Liver (tissue), 10 donors: ENCODE data around the gene LSM4. TPM values are rescaled to one million over a fixed set of nuclear protein-coding genes. Genes with fewer than 3 reads are reported as not detected.

Experiments
- DNase-seq: peaks from one replicate; pipeline ENCODE4 v3.0.0-alpha.2; 2017; ENCODE audit warnings: low spot score
- H3K27ac ChIP-seq, 2 donors: one replicate each; pipeline ENCODE4 v1.7.0; 2013; ENCODE audit warnings: inconsistent platforms in 2 of 2, low read length in 2 of 2, control low read depth in 1 of 2, low read depth in 1 of 2, mild to moderate bottlenecking in 1 of 2
- H3K27me3 ChIP-seq, 4 donors: one replicate each; pipeline versions ENCODE4 v1.6.1 to v1.7.0; 2013; ENCODE audit warnings: low read length in 3 of 4, inconsistent platforms in 1 of 4, mild to moderate bottlenecking in 1 of 4, moderate library complexity in 1 of 4; ENCODE audit not compliant: control insufficient read depth in 4 of 4, insufficient read depth in 4 of 4
- H3K36me3 ChIP-seq, 4 donors: one replicate each; pipeline versions ENCODE4 v1.6.1 to v1.7.0; 2013; ENCODE audit warnings: low read length in 3 of 4, mild to moderate bottlenecking in 3 of 4, low read depth in 1 of 4, moderate library complexity in 1 of 4; ENCODE audit not compliant: control insufficient read depth in 4 of 4, insufficient read depth in 3 of 4
- H3K4me1 ChIP-seq, 4 donors: one replicate each; pipeline versions ENCODE4 v1.6.1 to v1.7.0; 2013; ENCODE audit warnings: low read length in 3 of 4, mild to moderate bottlenecking in 3 of 4, moderate library complexity in 1 of 4; ENCODE audit not compliant: control insufficient read depth in 4 of 4, insufficient read depth in 4 of 4
- H3K4me3 ChIP-seq, 3 donors: one replicate each; pipeline versions ENCODE4 v1.6.1 to v1.7.0; 2013; ENCODE audit warnings: low read length in 3 of 3, control low read depth in 1 of 3, low read depth in 1 of 3, mild to moderate bottlenecking in 1 of 3
- H3K9ac ChIP-seq, 2 donors: one replicate each; pipeline ENCODE4 v1.7.0; 2013; ENCODE audit warnings: low read length in 2 of 2, mild to moderate bottlenecking in 2 of 2, moderate library complexity in 2 of 2, control low read depth in 1 of 2, low read depth in 1 of 2
- H3K9me3 ChIP-seq, 4 donors: one replicate each; pipeline versions ENCODE4 v1.6.1 to v1.7.0; 2013; ENCODE audit warnings: low read length in 3 of 4; ENCODE audit not compliant: control insufficient read depth in 4 of 4
- EGR1 ChIP-seq, 2 donors: IDR thresholded peaks; 2 replicates each; pipeline ENCODE4 v1.6.1; 2016 to 2018; ENCODE audit warnings: antibody characterized with exemption in 2 of 2, low read depth in 2 of 2
- FOXA1 ChIP-seq: IDR thresholded peaks from 2 replicates; pipeline ENCODE4 v1.6.1; 2016; ENCODE audit warnings: antibody characterized with exemption
- HNF4G ChIP-seq: IDR thresholded peaks from 2 replicates; pipeline ENCODE4 v1.6.1; 2016; ENCODE audit warnings: antibody characterized with exemption
- NR2F2 ChIP-seq: IDR thresholded peaks from 2 replicates; pipeline ENCODE4 v1.6.1; 2016; ENCODE audit warnings: antibody characterized with exemption
- ZBTB33 ChIP-seq: IDR thresholded peaks from 2 replicates; pipeline ENCODE4 v1.6.1; 2016; ENCODE audit warnings: antibody characterized with exemption
- WGBS: extraction: QIAGEN DNeasy Blood & Tissue Kit; methylation state at CpG from one replicate; pipeline ENCODE4 v1.1.7; 2013; 5-methylcytosine and 5-hydroxymethylcytosine counted together
- polyA plus RNA-seq, 2 donors: library from polyadenylated mRNA; stranded (reverse) in 1 of 2; unstranded in 1 of 2; fragments of 200-250 nt in 1 of 2; fragments of >200 nt in 1 of 2; fragmentation: Nextera tagmentation in 1 of 2; extraction: Ambion mirVana in 1 of 2; gene quantifications; one replicate each; pipeline versions ENCODE4 v1.2.1 to v1.2.3, GENCODE V29; 2013 to 2015
- small RNA-seq: library from RNA; depleted of rRNA; stranded (forward); fragments of <200 nt; gene quantifications from one replicate; pipeline ENCODE3, GENCODE V24; 2014
- total RNA-seq, 2 donors: library from RNA; depleted of rRNA; stranded (reverse); fragments of >200 nt; gene quantifications; one replicate each; pipeline ENCODE4 v1.2.3, GENCODE V29; 2014
- donor health status: healthy.
- donor health status: healthy.
- donor health status: healthy.
- donor health status: healthy.
- donor health status: healthy.

The LSM4 gene
- total and polyA plus RNA-seq, 4 donors: 42.4 to 100 (median 75.1) TPM

DNA sequence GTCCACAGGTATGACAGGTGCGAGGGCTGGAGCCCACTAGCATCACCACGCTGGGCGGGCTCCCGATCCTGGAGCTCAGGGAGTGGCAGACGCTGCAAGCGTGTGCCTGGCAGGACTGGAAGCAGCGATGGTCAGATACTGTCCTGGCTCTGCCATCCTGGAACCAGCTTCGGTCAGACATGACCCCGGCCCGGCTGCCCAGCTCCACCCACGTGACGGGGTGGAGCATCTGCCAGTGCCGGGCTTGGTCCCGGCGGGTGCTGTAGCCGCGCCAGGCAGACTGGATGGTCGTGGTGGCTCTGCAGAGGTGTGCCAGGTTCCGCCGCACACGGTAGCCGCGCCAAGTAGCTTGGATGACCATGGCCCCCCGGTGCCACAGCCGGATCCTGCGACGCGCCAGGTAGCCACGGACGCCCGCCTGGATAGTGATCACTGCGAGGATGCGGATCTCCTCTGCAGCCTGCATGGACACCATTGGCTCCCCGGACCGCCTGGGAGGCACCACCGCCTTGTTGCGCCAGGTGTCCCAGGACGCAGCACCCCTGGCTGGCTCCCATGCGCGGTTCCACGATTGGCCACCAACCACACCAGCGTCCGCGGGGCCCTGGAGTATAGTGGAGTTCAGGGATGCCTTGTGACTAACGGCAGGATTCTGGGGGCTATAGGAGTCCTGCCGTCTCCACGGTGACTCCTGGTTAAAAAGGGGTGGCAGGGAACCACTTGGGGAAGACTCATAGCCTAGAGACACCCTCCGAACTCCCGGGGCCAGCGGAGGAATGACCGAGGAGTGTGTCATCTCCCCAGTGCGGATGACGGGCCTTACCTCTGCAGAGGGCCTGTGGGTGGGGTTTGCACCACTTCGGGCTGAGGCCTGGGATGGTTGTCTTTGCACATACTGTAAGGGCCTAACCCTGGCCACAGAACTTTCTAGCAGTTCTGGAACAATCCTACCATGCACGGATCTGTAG is 65.1 kb downstream of the LSM4 start:
- Histone ChIP-seq H3K36me3 (no peaks in the 10 kb centered on the region), H3K4me1 (no peaks in the 10 kb centered on the region), H3K9ac (no peak overlapping the region), H3K27me3 (no peaks in the 10 kb centered on the region), H3K4me3 (no peak overlapping the region), H3K27ac (no peak overlapping the region), H3K9me3 (no peaks in the 10 kb centered on the region)
- no peak for DNase-seq
- TF ChIP-seq FOXA1 (no peak), EGR1 (IDR thresholded peaks at IDR 0.05; ENCODE audit: low read depth in 2 of 2) (no peak), ZBTB33 (no peak), NR2F2 (no peak), HNF4G (no peak)
- WGBS: 91% methylated on average over 55 of the region's 55 CpGs

Small RNA genes lying within 50 kb of the gene (small RNA-seq; reads per million reads assigned to genes)
- not detected for gene MIR3188
- not detected for gene RN7SL513P
- gene RPL39P38: not detected

Other genes with a start within 250 kb of the LSM4 start
- gene IL12RB1, start 236.1 kb downstream of the LSM4 start, total RNA-seq: 1 to 10 TPM; 1.3 to 2.4 TPM
- gene IL12RB1, start 236.1 kb downstream of the LSM4 start, polyA plus RNA-seq: under 1 TPM; 0.43 to 0.90 TPM
- 10 to 100 TPM in 1 of 2 donors, 1 to 10 TPM in 1; 8.6 to 10.6 TPM for gene MAST3, start 225.3 kb downstream of the LSM4 start, total RNA-seq
- gene MAST3, start 225.3 kb downstream of the LSM4 start, polyA plus RNA-seq: 1 to 10 TPM; 4.3 to 4.7 TPM
- 10 to 100 TPM in 1 of 2 donors, 1 to 10 TPM in 1; 9.1 to 37.8 TPM for gene PIK3R2, start 169.9 kb downstream of the LSM4 start, total RNA-seq
- gene PIK3R2, start 169.9 kb downstream of the LSM4 start, polyA plus RNA-seq: 1 to 10 TPM; 1.5 to 6.2 TPM
- gene IFI30, start 149.3 kb downstream of the LSM4 start, total RNA-seq: 100 to 1,000 TPM in 1 of 2 donors, 10 to 100 TPM in 1; 60.2 to 129 TPM
- gene IFI30, start 149.3 kb downstream of the LSM4 start, polyA plus RNA-seq: 100 to 1,000 TPM in 1 of 2 donors, 10 to 100 TPM in 1; 89.0 to 130 TPM
- gene MPV17L2, start 129.9 kb downstream of the LSM4 start, total RNA-seq: 10 to 100 TPM in 1 of 2 donors, 1 to 10 TPM in 1; 3.6 to 12.1 TPM
- 10 to 100 TPM; 16.1 to 28.0 TPM for gene MPV17L2, start 129.9 kb downstream of the LSM4 start, polyA plus RNA-seq
- gene RAB3A, start 119.0 kb downstream of the LSM4 start, total RNA-seq: under 1 TPM; 0.33 to 0.84 TPM
- gene RAB3A, start 119.0 kb downstream of the LSM4 start, polyA plus RNA-seq: 1 to 10 TPM in 1 of 2 donors, under 1 TPM in 1; 0.74 to 1.7 TPM
- under 1 TPM; 0.51 to 0.75 TPM for gene PDE4C, start 96.6 kb downstream of the LSM4 start, total RNA-seq
- under 1 TPM in 1 of 2 donors, not detected in 1; 0.23 TPM for gene PDE4C, start 96.6 kb downstream of the LSM4 start, polyA plus RNA-seq
- 1 to 10 TPM in 1 of 2 donors, under 1 TPM in 1; 0.19 to 2.4 TPM for gene IQCN, start 48.6 kb downstream of the LSM4 start, total RNA-seq
- gene IQCN, start 48.6 kb downstream of the LSM4 start, polyA plus RNA-seq: under 1 TPM; 0.43 to 0.64 TPM
- 100 to 1,000 TPM in 1 of 2 donors, 10 to 100 TPM in 1; 36.9 to 103 TPM for gene JUND, start 41.5 kb downstream of the LSM4 start, total RNA-seq
- 10 to 100 TPM; 12.8 to 46.7 TPM for gene JUND, start 41.5 kb downstream of the LSM4 start, polyA plus RNA-seq
- 10 to 100 TPM; 21.5 to 48.3 TPM for gene PGPEP1, start 17.5 kb upstream of the LSM4 start, total RNA-seq
- 10 to 100 TPM; 15.8 to 30.8 TPM for gene PGPEP1, start 17.5 kb upstream of the LSM4 start, polyA plus RNA-seq
- gene GDF15, start 63.1 kb upstream of the LSM4 start, total RNA-seq: 10 to 100 TPM in 1 of 2 donors, under 1 TPM in 1; 0.42 to 11.6 TPM
- 1 to 10 TPM; 6.7 to 7.7 TPM for gene GDF15, start 63.1 kb upstream of the LSM4 start, polyA plus RNA-seq
- gene LRRC25, start 74.5 kb upstream of the LSM4 start, total RNA-seq: 10 to 100 TPM in 1 of 2 donors, 1 to 10 TPM in 1; 7.9 to 13.4 TPM
- 1 to 10 TPM; 2.3 to 5.8 TPM for gene LRRC25, start 74.5 kb upstream of the LSM4 start, polyA plus RNA-seq
- gene SSBP4, start 96.3 kb upstream of the LSM4 start, total RNA-seq: 10 to 100 TPM in 1 of 2 donors, 1 to 10 TPM in 1; 6.4 to 19.0 TPM
- gene SSBP4, start 96.3 kb upstream of the LSM4 start, polyA plus RNA-seq: 10 to 100 TPM in 1 of 2 donors, 1 to 10 TPM in 1; 4.0 to 16.6 TPM
- 10 to 100 TPM in 1 of 2 donors, 1 to 10 TPM in 1; 8.0 to 41.9 TPM for gene ISYNA1, start 115.1 kb upstream of the LSM4 start, total RNA-seq
- gene ISYNA1, start 115.1 kb upstream of the LSM4 start, polyA plus RNA-seq: 10 to 100 TPM in 1 of 2 donors, 1 to 10 TPM in 1; 4.7 to 12.1 TPM
- gene ELL, start 199.0 kb upstream of the LSM4 start, total RNA-seq: 10 to 100 TPM in 1 of 2 donors, 1 to 10 TPM in 1; 7.6 to 10.5 TPM
- gene ELL, start 199.0 kb upstream of the LSM4 start, polyA plus RNA-seq: 1 to 10 TPM; 4.5 to 5.6 TPM
- gene FKBP8, start 220.5 kb upstream of the LSM4 start, total RNA-seq: 100 to 1,000 TPM in 1 of 2 donors, 10 to 100 TPM in 1; 75.8 to 225 TPM
- 100 to 1,000 TPM in 1 of 2 donors, 10 to 100 TPM in 1; 59.1 to 126 TPM for gene FKBP8, start 220.5 kb upstream of the LSM4 start, polyA plus RNA-seq
- 10 to 100 TPM; 31.8 to 47.0 TPM for gene KXD1, start 234.8 kb upstream of the LSM4 start, total RNA-seq
- 10 to 100 TPM; 39.9 to 53.6 TPM for gene KXD1, start 234.8 kb upstream of the LSM4 start, polyA plus RNA-seq
- 100 to 1,000 TPM; 324 to 585 TPM for gene UBA52, start 248.8 kb upstream of the LSM4 start, total RNA-seq
- gene UBA52, start 248.8 kb upstream of the LSM4 start, polyA plus RNA-seq: 100 to 1,000 TPM; 382 to 647 TPM